NCI-H1105 treated with DMSO at 0.1 percent for 48 hours (cell line): ENCODE data around the gene HHAT.

Experiments used
- DNase-seq: peaks from one replicate; lab custom pipeline; 2025; lab: John Stamatoyannopoulos, UW

The HHAT gene

DNA sequence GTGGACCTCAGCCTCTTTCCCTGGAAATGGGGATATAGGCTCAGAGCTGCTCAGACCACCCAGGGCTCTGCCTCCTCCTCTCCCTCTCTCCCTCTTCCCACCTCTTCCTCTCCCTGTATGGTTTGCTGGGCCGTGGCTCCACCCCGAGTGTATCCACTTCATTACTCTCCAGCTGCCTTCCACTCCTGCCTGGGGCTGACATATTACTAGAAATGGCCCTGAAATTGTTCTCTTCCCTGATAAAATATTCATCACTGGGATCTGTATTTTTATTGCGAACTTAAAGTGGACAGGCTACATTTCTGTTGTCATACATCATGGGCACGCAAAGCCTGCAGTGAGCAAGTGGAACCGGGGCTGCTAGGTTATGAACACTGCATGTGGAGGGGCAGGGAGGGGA is 225.0 kb downstream of the HHAT start:
- no peak for DNase-seq

- no peak for DNase-seq
Measured at GRCh38 chr1:210554382-210554781, 225.7 kb downstream of the HHAT start.

DNA sequence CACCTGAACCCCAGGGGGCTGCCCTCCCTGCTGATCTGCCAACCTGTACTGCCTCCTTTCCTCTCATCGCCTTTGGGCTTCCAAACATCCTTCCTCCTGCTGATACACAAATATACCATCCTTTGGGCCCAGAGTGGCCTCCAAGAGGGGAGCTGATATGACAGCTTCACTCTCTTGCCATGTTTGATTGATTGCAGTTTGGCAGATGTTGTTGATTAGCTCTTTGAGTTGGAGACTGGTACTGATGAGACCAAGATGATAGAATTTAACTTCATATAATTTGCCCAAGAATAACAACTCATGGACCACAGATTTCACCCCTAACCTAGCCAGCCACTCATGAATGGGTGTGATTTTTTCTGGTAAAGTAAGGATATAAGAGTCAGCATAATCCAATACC is 227.8 kb downstream of the HHAT start:
- DNase-seq = no peak

DNA sequence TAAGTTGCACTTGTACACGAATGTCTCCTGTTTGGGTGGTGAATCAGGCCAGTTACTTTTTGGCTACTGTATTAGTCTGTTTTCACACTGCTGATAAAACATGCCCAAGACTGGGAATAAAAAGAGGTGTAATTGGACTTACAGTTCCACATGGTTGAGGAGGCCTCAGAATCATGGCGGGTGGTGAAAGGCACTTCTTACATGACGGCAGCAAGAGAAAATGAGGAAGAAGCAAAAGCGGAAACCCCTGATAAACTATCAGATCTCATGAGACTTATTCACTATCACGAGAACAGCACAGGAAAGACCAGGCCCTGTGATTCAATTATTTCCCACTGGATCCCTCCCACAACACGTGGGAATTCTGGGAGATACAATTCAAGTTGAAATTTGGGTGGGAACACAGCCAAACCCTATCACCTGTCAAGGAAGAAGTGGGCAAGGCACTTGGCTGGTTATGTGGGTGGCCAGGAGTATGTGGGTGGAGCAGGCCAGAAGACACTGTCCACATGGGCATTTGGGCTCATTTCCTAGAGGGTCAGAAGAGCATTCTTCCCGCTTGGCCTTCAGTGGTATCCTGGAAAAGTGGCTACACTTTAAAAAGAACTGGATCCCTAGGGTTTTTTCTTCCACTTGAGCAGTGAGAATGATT is 228.8 kb downstream of the HHAT start:
- peak; percentile 9 for DNase-seq

DNA sequence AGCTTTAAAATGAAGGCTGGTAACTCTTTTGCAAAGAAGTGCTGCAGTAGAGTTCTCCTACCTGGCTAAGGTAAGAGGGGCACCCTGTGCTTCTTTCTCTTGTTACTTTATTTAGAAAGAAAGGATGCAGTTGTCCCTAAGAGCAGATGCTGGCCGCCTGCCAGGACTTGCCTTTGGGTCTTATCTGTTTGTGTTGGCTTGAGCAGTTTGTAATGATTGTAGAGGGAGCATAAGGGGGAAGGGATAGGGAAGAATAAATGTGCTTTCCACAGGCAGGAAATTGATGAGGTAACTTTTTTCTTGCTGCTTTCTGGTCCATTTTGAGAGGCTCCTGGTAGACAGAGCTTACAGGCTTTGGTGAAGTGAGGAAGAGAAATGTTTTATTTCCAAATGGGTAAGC is 229.6 kb downstream of the HHAT start:
- peak; percentile 88 for DNase-seq

- no peak for DNase-seq
Measured at GRCh38 chr1:210565306-210565705, 236.6 kb downstream of the HHAT start.

GRCh38 chr1:210568631-210569030 is 239.9 kb downstream of the HHAT start:
- DNase-seq = no peak

GRCh38 chr1:210570116-210570515 is 241.4 kb downstream of the HHAT start:
- no peak for DNase-seq

- DNase-seq = peak; percentile 84
Measured at GRCh38 chr1:210571356-210572284, 242.9 kb downstream of the HHAT start.

GRCh38 chr1:210573141-210573540 is 244.4 kb downstream of the HHAT start:
- DNase-seq = no peak

- no peak for DNase-seq
Measured at GRCh38 chr1:210582205-210582970, 253.7 kb downstream of the HHAT start.

GRCh38 chr1:210584439-210585113 is 255.9 kb downstream of the HHAT start:
- peak; percentile 94 for DNase-seq

GRCh38 chr1:210586771-210587170 is 258.1 kb downstream of the HHAT start:
- peak; percentile 63 for DNase-seq

DNA sequence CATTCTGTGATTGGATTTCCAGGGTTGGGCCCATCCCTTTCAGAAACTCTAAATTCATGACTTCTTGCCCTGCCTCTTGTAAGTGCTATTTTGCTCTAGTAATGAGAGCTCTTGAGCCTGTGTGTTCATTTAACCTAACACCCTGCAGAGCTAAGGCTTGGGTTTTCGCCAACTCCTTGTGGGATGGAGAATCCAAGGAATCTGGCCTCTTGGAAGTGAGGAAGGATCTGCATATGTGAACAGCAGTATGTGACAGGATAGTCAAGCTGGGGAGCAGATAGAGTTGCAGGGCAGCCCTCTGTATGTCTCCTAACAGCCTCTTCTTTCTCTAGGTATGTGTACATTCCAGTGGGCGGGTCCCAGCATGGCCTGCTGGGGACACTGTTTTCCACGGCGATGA is 258.9 kb downstream of the HHAT start:
- no peak for DNase-seq

DNA sequence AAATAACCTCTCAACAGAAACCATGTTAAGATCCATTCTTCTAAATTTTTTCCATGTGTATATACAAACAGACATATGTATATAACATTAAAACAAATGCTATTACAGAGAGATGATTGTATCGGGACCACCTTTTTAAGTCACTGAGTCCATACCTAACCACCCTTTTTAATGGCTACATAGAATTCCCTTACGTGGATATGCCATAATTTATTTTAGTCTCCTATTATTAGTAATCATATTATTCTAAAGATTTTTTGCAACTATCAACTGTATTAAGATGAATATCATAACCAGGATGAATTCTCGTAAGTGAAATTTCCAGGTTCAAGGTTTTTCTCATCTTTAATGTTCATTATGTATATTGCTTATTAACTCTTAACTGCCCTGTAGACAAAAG is 259.7 kb downstream of the HHAT start:
- no peak for DNase-seq

DNA sequence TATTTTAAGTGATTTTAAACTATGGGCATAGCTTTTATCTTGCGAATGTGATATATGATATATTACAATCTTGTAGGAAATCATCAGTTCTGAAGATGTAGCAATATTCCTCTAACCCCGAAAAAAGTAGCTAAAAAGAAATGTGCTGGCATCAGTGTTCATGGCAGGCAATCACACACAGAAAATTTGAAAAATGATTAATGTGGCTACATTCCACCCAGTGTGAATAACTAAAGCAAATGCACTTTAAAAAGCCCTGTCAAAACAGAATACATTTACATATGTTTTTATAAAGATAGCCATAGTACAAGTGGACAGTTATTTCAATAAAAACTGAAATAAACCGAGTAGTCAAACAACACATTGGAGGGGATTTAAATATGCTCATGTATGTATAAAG is 260.2 kb downstream of the HHAT start:
- no peak for DNase-seq

GRCh38 chr1:210591214-210591613 is 262.5 kb downstream of the HHAT start:
- no peak for DNase-seq

- no peak for DNase-seq
Measured at GRCh38 chr1:210594605-210595004, 265.9 kb downstream of the HHAT start.

DNA sequence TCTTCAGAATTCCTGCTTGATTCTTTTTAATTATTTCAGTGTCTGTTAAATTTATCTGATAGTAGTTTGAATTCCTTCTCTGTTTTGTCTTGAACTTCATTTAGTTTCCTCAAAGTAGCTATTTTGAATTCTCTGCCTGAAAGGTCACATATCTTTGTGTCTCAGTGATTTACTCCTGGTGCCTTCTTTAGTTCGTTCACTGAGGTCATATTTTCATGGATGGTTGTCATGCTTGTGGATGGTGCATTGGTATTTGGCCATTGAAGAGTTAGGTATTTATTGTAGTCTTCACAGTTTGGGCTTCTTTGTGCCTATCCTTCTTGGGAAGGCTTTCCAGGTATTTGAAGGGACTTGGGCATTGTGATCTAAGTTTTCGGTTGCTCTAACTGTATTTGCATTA is 267.9 kb downstream of the HHAT start:
- no peak for DNase-seq

GRCh38 chr1:210597555-210598134 is 268.9 kb downstream of the HHAT start:
- no peak for DNase-seq

- no peak for DNase-seq
Measured at GRCh38 chr1:210598135-210598652, 269.5 kb downstream of the HHAT start.
